VCaP (cell line): Measurements from ENCODE around the gene DLGAP1.

Experiments
- H3K27ac ChIP-seq: fragments of 450-650 bp; 2 replicates; pipeline ENCODE4 v1.5.1; 2017
- CTCF ChIP-seq: fragments of 450-650 bp; conservative IDR thresholded peaks from 2 replicates; pipeline ENCODE4 v1.5.1; 2017; ENCODE audit warnings: mild to moderate bottlenecking, moderate library complexity

DLGAP1 gene

GRCh38 chr18:3675446-3675845 is 779.7 kb downstream of the DLGAP1 start:
- no peak overlapping the region for H3K27ac ChIP-seq

GRCh38 chr18:3671176-3671575 is 783.9 kb downstream of the DLGAP1 start:
- peak overlapping the region; percentile 30 for H3K27ac ChIP-seq

More at GRCh38 chr18:3675446-3675845, 779.7 kb downstream of the DLGAP1 start:
- no peak for TF ChIP-seq CTCF

GRCh38 chr18:3669376-3669775 is 785.7 kb downstream of the DLGAP1 start:
- H3K27ac ChIP-seq: no peak overlapping the region
- TF ChIP-seq CTCF: no peak

More at GRCh38 chr18:3671176-3671575, 783.9 kb downstream of the DLGAP1 start:
- no peak for TF ChIP-seq CTCF

- H3K27ac ChIP-seq: no peak overlapping the region
- no peak for TF ChIP-seq CTCF
These were observed 787.6 kb downstream of the DLGAP1 start for GRCh38 chr18:3667255-3668137.

- TF ChIP-seq CTCF: peak; percentile 59
These were observed 788.4 kb downstream of the DLGAP1 start for GRCh38 chr18:3666526-3667254.

GRCh38 chr18:3665780-3666525 is 789.2 kb downstream of the DLGAP1 start:
- H3K27ac ChIP-seq: peak overlapping the region; percentile 42; the same call in 1 of the 2 replicates

More at GRCh38 chr18:3666526-3667254, 788.4 kb downstream of the DLGAP1 start:
- H3K27ac ChIP-seq: no peak overlapping the region

More at GRCh38 chr18:3665780-3666525, 789.2 kb downstream of the DLGAP1 start:
- TF ChIP-seq CTCF: peak; percentile 91
